Liver (tissue), 9 donors: ENCODE data around the gene TMEM263. TPM values are rescaled to one million over a fixed set of nuclear protein-coding genes. Genes with fewer than 3 reads are reported as not detected.
A peak's percentile ranks its signal among the peaks of the same experiment; 100 is the strongest.
"Not testable (repeated sequence)": the region's sequence is repeated elsewhere in the genome, so short reads cannot be mapped to it uniquely, and the experiment has no call there.

Experiments used
- DNase-seq: peaks from one replicate; pipeline ENCODE4 v3.0.0-alpha.2; 2017; ENCODE audit warnings: low spot score
- H3K27ac ChIP-seq, 2 donors: one replicate each; pipeline ENCODE4 v1.7.0; 2013; ENCODE audit warnings: inconsistent platforms in 2 of 2, low read length in 2 of 2, control low read depth in 1 of 2, low read depth in 1 of 2, mild to moderate bottlenecking in 1 of 2
- H3K27me3 ChIP-seq, 4 donors: one replicate each; pipeline versions ENCODE4 v1.6.1 to v1.7.0; 2013; ENCODE audit warnings: low read length in 3 of 4, inconsistent platforms in 1 of 4, mild to moderate bottlenecking in 1 of 4, moderate library complexity in 1 of 4; ENCODE audit not compliant: control insufficient read depth in 4 of 4, insufficient read depth in 4 of 4
- H3K36me3 ChIP-seq, 4 donors: one replicate each; pipeline versions ENCODE4 v1.6.1 to v1.7.0; 2013; ENCODE audit warnings: low read length in 3 of 4, mild to moderate bottlenecking in 3 of 4, low read depth in 1 of 4, moderate library complexity in 1 of 4; ENCODE audit not compliant: control insufficient read depth in 4 of 4, insufficient read depth in 3 of 4
- H3K4me1 ChIP-seq, 4 donors: one replicate each; pipeline versions ENCODE4 v1.6.1 to v1.7.0; 2013; ENCODE audit warnings: low read length in 3 of 4, mild to moderate bottlenecking in 3 of 4, moderate library complexity in 1 of 4; ENCODE audit not compliant: control insufficient read depth in 4 of 4, insufficient read depth in 4 of 4
- H3K4me3 ChIP-seq, 3 donors: one replicate each; pipeline versions ENCODE4 v1.6.1 to v1.7.0; 2013; ENCODE audit warnings: low read length in 3 of 3, control low read depth in 1 of 3, low read depth in 1 of 3, mild to moderate bottlenecking in 1 of 3
- H3K9ac ChIP-seq, 2 donors: one replicate each; pipeline ENCODE4 v1.7.0; 2013; ENCODE audit warnings: low read length in 2 of 2, mild to moderate bottlenecking in 2 of 2, moderate library complexity in 2 of 2, control low read depth in 1 of 2, low read depth in 1 of 2
- H3K9me3 ChIP-seq, 4 donors: one replicate each; pipeline versions ENCODE4 v1.6.1 to v1.7.0; 2013; ENCODE audit warnings: low read length in 3 of 4; ENCODE audit not compliant: control insufficient read depth in 4 of 4
- EGR1 ChIP-seq, 2 donors: IDR thresholded peaks; 2 replicates each; pipeline ENCODE4 v1.6.1; 2016 to 2018; ENCODE audit warnings: antibody characterized with exemption in 2 of 2, low read depth in 2 of 2
- FOXA2 ChIP-seq: IDR thresholded peaks from 2 replicates; pipeline ENCODE4 v1.6.1; 2016; ENCODE audit warnings: antibody characterized with exemption
- GABPA ChIP-seq, 2 donors: IDR thresholded peaks in 1 of 2; conservative IDR thresholded peaks in 1 of 2; 2 replicates each; pipeline ENCODE4 v1.6.1; 2016; ENCODE audit warnings: antibody characterized with exemption in 2 of 2, mild to moderate bottlenecking in 1 of 2, moderate library complexity in 1 of 2
- HNF4A ChIP-seq, 2 donors: conservative IDR thresholded peaks; 2 replicates each; pipeline ENCODE4 v1.6.1; 2016; ENCODE audit warnings: antibody characterized with exemption in 2 of 2, mild to moderate bottlenecking in 2 of 2
- HNF4G ChIP-seq: IDR thresholded peaks from 2 replicates; pipeline ENCODE4 v1.6.1; 2016; ENCODE audit warnings: antibody characterized with exemption
- RAD21 ChIP-seq, 2 donors: IDR thresholded peaks; 2 replicates each; pipeline ENCODE4 v1.6.1; 2016; ENCODE audit warnings: antibody characterized with exemption in 2 of 2, mild to moderate bottlenecking in 2 of 2
- REST ChIP-seq: IDR thresholded peaks from 2 replicates; pipeline ENCODE4 v1.6.1; 2016; ENCODE audit warnings: antibody characterized with exemption, mild to moderate bottlenecking
- RXRA ChIP-seq, 2 donors: IDR thresholded peaks; 2 replicates each; pipeline ENCODE4 v1.6.1; 2017 to 2018; ENCODE audit warnings: antibody characterized with exemption in 2 of 2, mild to moderate bottlenecking in 1 of 2
- SP1 ChIP-seq: IDR thresholded peaks from 2 replicates; pipeline ENCODE4 v1.6.1; 2018; ENCODE audit warnings: antibody characterized with exemption, mild to moderate bottlenecking
- TAF1 ChIP-seq: conservative IDR thresholded peaks from 2 replicates; pipeline ENCODE4 v1.6.1; 2016; ENCODE audit warnings: antibody characterized with exemption, mild to moderate bottlenecking
- YY1 ChIP-seq: IDR thresholded peaks from 2 replicates; pipeline ENCODE4 v1.6.1; 2016; ENCODE audit warnings: antibody characterized with exemption, mild to moderate bottlenecking
- WGBS: extraction: QIAGEN DNeasy Blood & Tissue Kit; methylation state at CpG from one replicate; pipeline ENCODE4 v1.1.7; 2013; 5-methylcytosine and 5-hydroxymethylcytosine counted together
- polyA plus RNA-seq, 2 donors: library from polyadenylated mRNA; stranded (reverse) in 1 of 2; unstranded in 1 of 2; fragments of 200-250 nt in 1 of 2; fragments of >200 nt in 1 of 2; fragmentation: Nextera tagmentation in 1 of 2; extraction: Ambion mirVana in 1 of 2; gene quantifications; one replicate each; pipeline versions ENCODE4 v1.2.1 to v1.2.3, GENCODE V29; 2013 to 2015
- total RNA-seq, 2 donors: library from RNA; depleted of rRNA; stranded (reverse); fragments of >200 nt; gene quantifications; one replicate each; pipeline ENCODE4 v1.2.3, GENCODE V29; 2014
- TF ChIP-seq, protein P1 (sequence below): IDR thresholded peaks from 2 replicates; pipeline ENCODE4 v1.6.1; 2016; ENCODE audit warnings: antibody characterized with exemption
- donor health status: healthy.
- donor health status: healthy.
- donor health status: healthy.
- donor health status: healthy.
- donor health status: healthy.

TMEM263 gene
- total and polyA plus RNA-seq, 4 donors: 21.4 to 38.0 (median 21.9) TPM

- TF ChIP-seq REST (peak; percentile 81), RAD21 (IDR thresholded peaks at IDR 0.05) (peak in 1 of 2 donors; percentile 26), HNF4A (conservative IDR thresholded peaks at IDR 0.05) (peak; percentile 14 to 20), FOXA2 (no peak), SP1 (peak; percentile 63), HNF4G (no peak), EGR1 (IDR thresholded peaks at IDR 0.05; ENCODE audit: low read depth in 2 of 2) (peak; percentile 76 to 93), GABPA (IDR thresholded peaks at IDR 0.05 in 1 of 2, conservative IDR thresholded peaks at IDR 0.05 in 1 of 2) (no peak), TAF1 (peak; percentile 38), YY1 (peak; percentile 79), RXRA (IDR thresholded peaks at IDR 0.05) (peak in 1 of 2 donors; percentile 29)
Observed at GRCh38 chr12:106986625-106987389, 31.1 kb downstream of the TMEM263 start, which contains the start of gene MTERF2 (continued).

DNA sequence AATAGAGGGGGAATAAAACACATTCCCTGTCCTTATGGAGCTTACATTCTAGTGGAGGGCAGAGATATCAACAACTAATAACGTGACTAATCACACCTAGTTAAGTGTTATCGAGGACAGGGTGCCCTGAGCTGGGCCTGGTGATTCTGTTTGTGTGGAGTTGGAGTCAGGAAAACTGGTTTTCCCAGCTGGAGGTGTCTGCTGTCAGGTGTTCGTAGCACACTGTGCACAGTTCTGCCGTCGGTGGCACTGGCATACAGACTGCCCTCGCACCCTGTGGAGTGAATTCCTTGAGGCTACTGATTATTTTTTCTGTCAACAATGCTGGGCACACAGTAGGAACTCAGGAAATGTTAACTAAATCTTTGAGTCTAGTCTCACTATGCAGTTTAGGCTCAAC, 32.1 kb downstream of the TMEM263 start:
- WGBS: 69% methylated on average over 6 of the region's 6 CpGs
- H3K9ac ChIP-seq: no peak overlapping the region
- no peak overlapping the region for H3K27ac ChIP-seq
- DNase-seq: no peak
- H3K4me3 ChIP-seq: no peak overlapping the region
- H3K36me3 ChIP-seq: peaks cover 0 to 3% (median 1%) of the 10 kb centered on the region in 4 donors
- no peaks in the 10 kb centered on the region for H3K9me3 ChIP-seq
- TF ChIP-seq RAD21 (IDR thresholded peaks at IDR 0.05) (no peak), GABPA (IDR thresholded peaks at IDR 0.05 in 1 of 2, conservative IDR thresholded peaks at IDR 0.05 in 1 of 2) (no peak)
- TF ChIP-seq, protein P1, sequence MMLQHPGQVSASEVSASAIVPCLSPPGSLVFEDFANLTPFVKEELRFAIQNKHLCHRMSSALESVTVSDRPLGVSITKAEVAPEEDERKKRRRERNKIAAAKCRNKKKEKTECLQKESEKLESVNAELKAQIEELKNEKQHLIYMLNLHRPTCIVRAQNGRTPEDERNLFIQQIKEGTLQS: no peak
- H3K4me1 ChIP-seq: peaks cover 6 to 16% (median 12%) of the 10 kb centered on the region in 4 donors
- H3K27me3 ChIP-seq: no peaks in the 10 kb centered on the region

DNA sequence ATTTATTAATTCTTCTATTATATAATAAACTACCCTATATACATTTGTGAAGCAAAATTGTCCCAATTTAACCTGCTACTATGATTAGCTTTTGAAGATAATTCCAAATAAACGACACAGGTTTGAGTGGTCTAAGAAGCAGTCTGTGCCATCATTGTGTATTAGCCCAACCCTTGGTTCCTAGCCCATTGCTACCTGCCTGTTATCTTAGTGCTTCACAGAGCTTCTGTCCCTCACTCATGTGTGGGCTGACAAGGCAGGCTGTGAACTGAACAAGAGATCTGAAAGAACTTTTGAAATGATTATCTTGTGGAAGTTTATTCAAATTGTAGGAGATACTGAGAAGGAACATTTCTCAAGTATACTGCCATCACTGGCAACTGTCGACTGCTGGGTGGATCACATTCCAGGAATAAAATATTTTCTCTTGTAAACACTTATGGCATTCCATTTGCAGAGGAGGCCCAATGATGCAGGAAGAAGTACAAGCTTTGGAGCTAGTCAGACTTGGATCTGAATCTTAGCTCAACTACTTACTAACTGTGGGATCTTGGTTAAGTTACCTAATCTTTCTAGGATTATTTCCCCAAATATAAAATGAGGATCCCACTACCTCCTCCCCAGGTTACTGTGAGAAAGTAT, 39.0 kb downstream of the TMEM263 start:
- no peaks in the 10 kb centered on the region for H3K9me3 ChIP-seq
- no peak for DNase-seq
- WGBS: 78% methylated on average over 2 of the region's 2 CpGs
- H3K4me3 ChIP-seq: no peak overlapping the region
- TF ChIP-seq SP1: no peak
- no peak for TF ChIP-seq HNF4G
- TF ChIP-seq TAF1: no peak
- H3K27me3 ChIP-seq: no peaks in the 10 kb centered on the region
- no peaks in the 10 kb centered on the region for H3K4me1 ChIP-seq
- H3K27ac ChIP-seq: no peak overlapping the region
- peaks cover 0 to 13% (median 9%) of the 10 kb centered on the region in 4 donors for H3K36me3 ChIP-seq
- no peak overlapping the region for H3K9ac ChIP-seq

DNA sequence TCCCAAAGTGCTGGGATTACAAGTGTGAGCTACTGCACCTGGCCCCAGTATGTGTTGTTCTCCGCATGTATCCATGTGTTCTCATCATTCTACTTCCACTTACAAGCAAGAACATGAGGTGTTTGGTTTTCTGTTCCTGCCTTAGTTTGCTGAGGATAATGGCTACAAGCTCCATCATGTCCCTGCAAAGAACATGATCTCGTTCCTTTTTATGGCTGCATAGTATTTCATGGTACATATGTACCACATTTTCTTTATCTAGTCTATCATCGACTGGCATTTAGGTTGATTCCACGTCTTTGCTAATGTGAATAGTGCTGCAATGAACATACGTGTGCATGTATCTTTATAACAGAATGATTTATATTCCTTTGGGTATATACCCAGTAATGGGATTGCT, 40.4 kb downstream of the TMEM263 start:
- H3K36me3 ChIP-seq: peaks cover 0 to 13% (median 11%) of the 10 kb centered on the region in 4 donors
- H3K9me3 ChIP-seq, DNase-seq, H3K4me1 ChIP-seq, H3K27me3 ChIP-seq, H3K9ac ChIP-seq, H3K27ac ChIP-seq, H3K4me3 ChIP-seq: not testable (repeated sequence)
- 97% methylated on average over 5 of the region's 5 CpGs for WGBS
